Transverse colon (tissue), 3 donors: ENCODE results near the gene ZNRF3.

Experiments used
- EP300 ChIP-seq: sonication (generic); formaldehyde crosslinking; IDR thresholded peaks from one replicate; pipeline ENCODE4 v1.6.1; 2017; ENCODE audit warnings: antibody characterized with exemption, low read depth
- POLR2A ChIP-seq: fragments of 450-650 bp; IDR thresholded peaks from one replicate; pipeline ENCODE4 v1.6.1; 2016; ENCODE audit warnings: antibody characterized with exemption, mild to moderate bottlenecking, moderate library complexity
- TF ChIP-seq, protein P1 (sequence below), 5 experiments: fragments of 200-600 bp in 3 of 5; fragments of 450-650 bp in 2 of 5; sonication (generic) in 3 of 5; IDR thresholded peaks; 1 replicate in 2 of 5; 2 replicates in 3 of 5; pipeline ENCODE4 v1.5.1; 2016 to 2017; ENCODE audit warnings: antibody characterized with exemption in 5 of 5, inconsistent platforms in 3 of 5, mild to moderate bottlenecking in 2 of 5, moderate library complexity in 1 of 5

DNA sequence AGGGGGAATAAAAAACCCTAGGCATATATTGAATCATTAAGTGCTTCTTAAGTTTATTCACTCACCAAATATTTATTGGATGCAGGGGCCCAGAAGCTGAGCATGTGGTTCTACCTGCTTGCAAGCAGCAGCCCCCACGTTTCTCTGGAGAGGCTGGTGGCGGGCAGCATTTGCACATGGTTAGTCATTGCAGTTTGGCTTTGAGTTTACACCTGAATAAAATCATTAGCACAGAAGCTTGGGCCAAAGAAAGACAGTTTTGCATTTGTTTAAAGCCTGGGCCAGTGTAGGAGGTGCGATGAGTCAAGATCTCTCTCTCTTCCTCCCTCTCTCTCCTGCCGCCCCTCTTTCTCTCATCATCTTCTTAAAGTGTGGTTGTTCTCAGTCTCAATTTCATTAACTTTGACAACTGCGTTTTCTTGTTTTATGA is 105.7 kb downstream of the ZNRF3 start:
- TF ChIP-seq, protein P1, sequence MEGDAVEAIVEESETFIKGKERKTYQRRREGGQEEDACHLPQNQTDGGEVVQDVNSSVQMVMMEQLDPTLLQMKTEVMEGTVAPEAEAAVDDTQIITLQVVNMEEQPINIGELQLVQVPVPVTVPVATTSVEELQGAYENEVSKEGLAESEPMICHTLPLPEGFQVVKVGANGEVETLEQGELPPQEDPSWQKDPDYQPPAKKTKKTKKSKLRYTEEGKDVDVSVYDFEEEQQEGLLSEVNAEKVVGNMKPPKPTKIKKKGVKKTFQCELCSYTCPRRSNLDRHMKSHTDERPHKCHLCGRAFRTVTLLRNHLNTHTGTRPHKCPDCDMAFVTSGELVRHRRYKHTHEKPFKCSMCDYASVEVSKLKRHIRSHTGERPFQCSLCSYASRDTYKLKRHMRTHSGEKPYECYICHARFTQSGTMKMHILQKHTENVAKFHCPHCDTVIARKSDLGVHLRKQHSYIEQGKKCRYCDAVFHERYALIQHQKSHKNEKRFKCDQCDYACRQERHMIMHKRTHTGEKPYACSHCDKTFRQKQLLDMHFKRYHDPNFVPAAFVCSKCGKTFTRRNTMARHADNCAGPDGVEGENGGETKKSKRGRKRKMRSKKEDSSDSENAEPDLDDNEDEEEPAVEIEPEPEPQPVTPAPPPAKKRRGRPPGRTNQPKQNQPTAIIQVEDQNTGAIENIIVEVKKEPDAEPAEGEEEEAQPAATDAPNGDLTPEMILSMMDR (IDR thresholded peaks at IDR 0.05): no peak
- TF ChIP-seq POLR2A (no peak), EP300 (no peak)
